Liver (tissue), 9 donors: Measurements from ENCODE around the gene CRP. TPM values are rescaled to one million over a fixed set of nuclear protein-coding genes. Genes with fewer than 3 reads are reported as not detected.

Experiments
- DNase-seq: peaks from one replicate; pipeline ENCODE4 v3.0.0-alpha.2; 2017; ENCODE audit warnings: low spot score
- H3K27ac ChIP-seq, 2 donors: one replicate each; pipeline ENCODE4 v1.7.0; 2013; ENCODE audit warnings: inconsistent platforms in 2 of 2, low read length in 2 of 2, control low read depth in 1 of 2, low read depth in 1 of 2, mild to moderate bottlenecking in 1 of 2
- H3K27me3 ChIP-seq, 4 donors: one replicate each; pipeline versions ENCODE4 v1.6.1 to v1.7.0; 2013; ENCODE audit warnings: low read length in 3 of 4, inconsistent platforms in 1 of 4, mild to moderate bottlenecking in 1 of 4, moderate library complexity in 1 of 4; ENCODE audit not compliant: control insufficient read depth in 4 of 4, insufficient read depth in 4 of 4
- H3K36me3 ChIP-seq, 4 donors: one replicate each; pipeline versions ENCODE4 v1.6.1 to v1.7.0; 2013; ENCODE audit warnings: low read length in 3 of 4, mild to moderate bottlenecking in 3 of 4, low read depth in 1 of 4, moderate library complexity in 1 of 4; ENCODE audit not compliant: control insufficient read depth in 4 of 4, insufficient read depth in 3 of 4
- H3K4me1 ChIP-seq, 4 donors: one replicate each; pipeline versions ENCODE4 v1.6.1 to v1.7.0; 2013; ENCODE audit warnings: low read length in 3 of 4, mild to moderate bottlenecking in 3 of 4, moderate library complexity in 1 of 4; ENCODE audit not compliant: control insufficient read depth in 4 of 4, insufficient read depth in 4 of 4
- H3K4me3 ChIP-seq, 3 donors: one replicate each; pipeline versions ENCODE4 v1.6.1 to v1.7.0; 2013; ENCODE audit warnings: low read length in 3 of 3, control low read depth in 1 of 3, low read depth in 1 of 3, mild to moderate bottlenecking in 1 of 3
- H3K9ac ChIP-seq, 2 donors: one replicate each; pipeline ENCODE4 v1.7.0; 2013; ENCODE audit warnings: low read length in 2 of 2, mild to moderate bottlenecking in 2 of 2, moderate library complexity in 2 of 2, control low read depth in 1 of 2, low read depth in 1 of 2
- H3K9me3 ChIP-seq, 4 donors: one replicate each; pipeline versions ENCODE4 v1.6.1 to v1.7.0; 2013; ENCODE audit warnings: low read length in 3 of 4; ENCODE audit not compliant: control insufficient read depth in 4 of 4
- ATF3 ChIP-seq: IDR thresholded peaks from 2 replicates; pipeline ENCODE4 v1.6.1; 2016; ENCODE audit warnings: antibody characterized with exemption
- CTCF ChIP-seq: fragments of 150-350 bp; IDR thresholded peaks from 2 replicates; pipeline ENCODE4 v1.5.1; 2017; ENCODE audit warnings: improper control_type of control experiment, low read depth, low read length; ENCODE audit not compliant: missing input control
- EGR1 ChIP-seq, 2 donors: IDR thresholded peaks; 2 replicates each; pipeline ENCODE4 v1.6.1; 2016 to 2018; ENCODE audit warnings: antibody characterized with exemption in 2 of 2, low read depth in 2 of 2
- FOXA1 ChIP-seq: IDR thresholded peaks from 2 replicates; pipeline ENCODE4 v1.6.1; 2016; ENCODE audit warnings: antibody characterized with exemption
- FOXA2 ChIP-seq: IDR thresholded peaks from 2 replicates; pipeline ENCODE4 v1.6.1; 2016; ENCODE audit warnings: antibody characterized with exemption
- GABPA ChIP-seq, 2 donors: IDR thresholded peaks in 1 of 2; conservative IDR thresholded peaks in 1 of 2; 2 replicates each; pipeline ENCODE4 v1.6.1; 2016; ENCODE audit warnings: antibody characterized with exemption in 2 of 2, mild to moderate bottlenecking in 1 of 2, moderate library complexity in 1 of 2
- HNF4A ChIP-seq, 2 donors: conservative IDR thresholded peaks; 2 replicates each; pipeline ENCODE4 v1.6.1; 2016; ENCODE audit warnings: antibody characterized with exemption in 2 of 2, mild to moderate bottlenecking in 2 of 2
- HNF4G ChIP-seq: IDR thresholded peaks from 2 replicates; pipeline ENCODE4 v1.6.1; 2016; ENCODE audit warnings: antibody characterized with exemption
- JUND ChIP-seq, 2 donors: IDR thresholded peaks; 2 replicates each; pipeline ENCODE4 v1.6.1; 2016; ENCODE audit warnings: antibody characterized with exemption in 2 of 2
- MAX ChIP-seq: IDR thresholded peaks from 2 replicates; pipeline ENCODE4 v1.6.1; 2016; ENCODE audit warnings: antibody characterized with exemption
- NR2F2 ChIP-seq: IDR thresholded peaks from 2 replicates; pipeline ENCODE4 v1.6.1; 2016; ENCODE audit warnings: antibody characterized with exemption
- RAD21 ChIP-seq, 2 donors: IDR thresholded peaks; 2 replicates each; pipeline ENCODE4 v1.6.1; 2016; ENCODE audit warnings: antibody characterized with exemption in 2 of 2, mild to moderate bottlenecking in 2 of 2
- REST ChIP-seq: IDR thresholded peaks from 2 replicates; pipeline ENCODE4 v1.6.1; 2016; ENCODE audit warnings: antibody characterized with exemption, mild to moderate bottlenecking
- RXRA ChIP-seq, 2 donors: IDR thresholded peaks; 2 replicates each; pipeline ENCODE4 v1.6.1; 2017 to 2018; ENCODE audit warnings: antibody characterized with exemption in 2 of 2, mild to moderate bottlenecking in 1 of 2
- SP1 ChIP-seq: IDR thresholded peaks from 2 replicates; pipeline ENCODE4 v1.6.1; 2018; ENCODE audit warnings: antibody characterized with exemption, mild to moderate bottlenecking
- TAF1 ChIP-seq: conservative IDR thresholded peaks from 2 replicates; pipeline ENCODE4 v1.6.1; 2016; ENCODE audit warnings: antibody characterized with exemption, mild to moderate bottlenecking
- YY1 ChIP-seq: IDR thresholded peaks from 2 replicates; pipeline ENCODE4 v1.6.1; 2016; ENCODE audit warnings: antibody characterized with exemption, mild to moderate bottlenecking
- ZBTB33 ChIP-seq: IDR thresholded peaks from 2 replicates; pipeline ENCODE4 v1.6.1; 2016; ENCODE audit warnings: antibody characterized with exemption
- WGBS: extraction: QIAGEN DNeasy Blood & Tissue Kit; methylation state at CpG from one replicate; pipeline ENCODE4 v1.1.7; 2013; 5-methylcytosine and 5-hydroxymethylcytosine counted together
- polyA plus RNA-seq, 2 donors: library from polyadenylated mRNA; stranded (reverse) in 1 of 2; unstranded in 1 of 2; fragments of 200-250 nt in 1 of 2; fragments of >200 nt in 1 of 2; fragmentation: Nextera tagmentation in 1 of 2; extraction: Ambion mirVana in 1 of 2; gene quantifications; one replicate each; pipeline versions ENCODE4 v1.2.1 to v1.2.3, GENCODE V29; 2013 to 2015
- total RNA-seq, 2 donors: library from RNA; depleted of rRNA; stranded (reverse); fragments of >200 nt; gene quantifications; one replicate each; pipeline ENCODE4 v1.2.3, GENCODE V29; 2014
- donor health status: healthy.
- donor health status: healthy.
- donor health status: healthy.
- donor health status: healthy.
- donor health status: healthy.

Gene CRP
- total and polyA plus RNA-seq, 4 donors: 103 to 13,117 (median 4,465) TPM

- Histone ChIP-seq H3K9me3 (no peaks in the 10 kb centered on the region), H3K36me3 (no peaks in the 10 kb centered on the region), H3K27ac (no peak overlapping the region), H3K9ac (no peak overlapping the region), H3K27me3 (no peaks in the 10 kb centered on the region), H3K4me3 (no peak overlapping the region), H3K4me1 (peaks cover 0 to 3% (median 0%) of the 10 kb centered on the region in 4 donors)
- WGBS: 67% methylated on average over 1 of the region's 1 CpG
- no peak for DNase-seq
- TF ChIP-seq RXRA (IDR thresholded peaks at IDR 0.05) (no peak), YY1 (no peak), TAF1 (no peak), MAX (no peak), NR2F2 (no peak), REST (no peak), FOXA1 (no peak), JUND (IDR thresholded peaks at IDR 0.05) (no peak), FOXA2 (no peak), RAD21 (IDR thresholded peaks at IDR 0.05) (no peak), HNF4G (no peak), EGR1 (IDR thresholded peaks at IDR 0.05; ENCODE audit: low read depth in 2 of 2) (no peak), HNF4A (conservative IDR thresholded peaks at IDR 0.05) (no peak), SP1 (no peak)
Measured at GRCh38 chr1:159763686-159764085, 49.3 kb upstream of the CRP start.

- no peak overlapping the region for H3K9ac ChIP-seq
- H3K4me1 ChIP-seq: peaks cover 5 to 55% (median 44%) of the 10 kb centered on the region in 4 donors
- no peaks in the 10 kb centered on the region for H3K36me3 ChIP-seq
- peak overlapping the region; percentile 85 to 94 for H3K27ac ChIP-seq
- H3K9me3 ChIP-seq: no peaks in the 10 kb centered on the region
- DNase-seq: no peak
- no peak overlapping the region for H3K4me3 ChIP-seq
- H3K27me3 ChIP-seq: no peaks in the 10 kb centered on the region
- TF ChIP-seq TAF1 (no peak), SP1 (peak; percentile 65), JUND (IDR thresholded peaks at IDR 0.05) (peak; percentile 19 to 43), FOXA2 (peak; percentile 43), MAX (peak; percentile 78), CTCF (no peak), FOXA1 (no peak), HNF4A (conservative IDR thresholded peaks at IDR 0.05) (peak; percentile 70 to 87), ZBTB33 (peak; percentile 40), NR2F2 (no peak), REST (no peak), YY1 (no peak), RXRA (IDR thresholded peaks at IDR 0.05) (peak; percentile 91 to 95), HNF4G (peak; percentile 30), GABPA (IDR thresholded peaks at IDR 0.05 in 1 of 2, conservative IDR thresholded peaks at IDR 0.05 in 1 of 2) (no peak), RAD21 (IDR thresholded peaks at IDR 0.05) (peak in 1 of 2 donors; percentile 25), EGR1 (IDR thresholded peaks at IDR 0.05; ENCODE audit: low read depth in 2 of 2) (peak in 1 of 2 donors; percentile 34), ATF3 (peak; percentile 40)
Measured at GRCh38 chr1:159756397-159756796, 42.0 kb upstream of the CRP start.
